HepG2 (cell line): ENCODE results near the gene MYEOV. TPM values are rescaled to one million over a fixed set of nuclear protein-coding genes. Genes with fewer than 3 reads are reported as not detected.

Experiments
- PRDM4 ChIP-seq: sonication (generic); formaldehyde crosslinking; IDR thresholded peaks from 2 replicates; pipeline ENCODE4 v1.9.0; 2021; ENCODE audit warnings: missing genetic modification reagents, borderline replicate concordance
- SIN3A ChIP-seq: IDR thresholded peaks from 2 replicates; pipeline ENCODE4 v1.6.1; 2011; ENCODE audit warnings: low read depth, mild to moderate bottlenecking, control low read depth, low read length, borderline replicate concordance
- ZNF382 ChIP-seq: sonication (generic); formaldehyde crosslinking; IDR thresholded peaks from 2 replicates; pipeline ENCODE4 v1.5.0; 2020; ENCODE audit warnings: missing genetic modification reagents, mild to moderate bottlenecking, borderline replicate concordance
- polyA plus RNA-seq, 8 experiments: library from polyadenylated mRNA; depleted of rRNA in 3 of 8; stranded (reverse) in 7 of 8; unstranded in 1 of 8; fragments of >200 nt; fragmentation: Illumina TruSeq in 4 of 8; extraction: Trizol in 4 of 8; gene quantifications; 2 replicates each; pipeline versions ENCODE4 v1.2.1 to v1.2.3, GENCODE V29; 2011 to 2016; ENCODE audit warnings: low read depth in 4 of 8, missing spikeins in 1 of 8, mixed read lengths in 1 of 8; ENCODE audit not compliant: insufficient read depth in 1 of 8
- total RNA-seq, 5 experiments: library from RNA; depleted of rRNA; stranded (reverse); fragments of >200 nt; fragmentation: Illumina TruSeq; extraction: Trizol; gene quantifications; 2 replicates each; pipeline ENCODE4 v1.2.3, GENCODE V29; 2016; ENCODE audit warnings: low read depth in 1 of 5
- TF ChIP-seq, protein P1 (sequence below): sonication (generic); formaldehyde crosslinking; IDR thresholded peaks from 2 replicates; pipeline ENCODE4 v1.4.0; 2020; ENCODE audit warnings: low read depth, missing genetic modification reagents

Gene MYEOV
- total and polyA plus RNA-seq, 2 of the 13 experiments (the other 11 are each of a cell fraction or from before 2014, with no cell fraction given), result 0.33 to 1.8 TPM

- TF ChIP-seq PRDM4 (CRISPR knock-in tag) (no peak), ZNF382 (CRISPR knock-in tag) (no peak), SIN3A (no peak)
- TF ChIP-seq, protein P1, sequence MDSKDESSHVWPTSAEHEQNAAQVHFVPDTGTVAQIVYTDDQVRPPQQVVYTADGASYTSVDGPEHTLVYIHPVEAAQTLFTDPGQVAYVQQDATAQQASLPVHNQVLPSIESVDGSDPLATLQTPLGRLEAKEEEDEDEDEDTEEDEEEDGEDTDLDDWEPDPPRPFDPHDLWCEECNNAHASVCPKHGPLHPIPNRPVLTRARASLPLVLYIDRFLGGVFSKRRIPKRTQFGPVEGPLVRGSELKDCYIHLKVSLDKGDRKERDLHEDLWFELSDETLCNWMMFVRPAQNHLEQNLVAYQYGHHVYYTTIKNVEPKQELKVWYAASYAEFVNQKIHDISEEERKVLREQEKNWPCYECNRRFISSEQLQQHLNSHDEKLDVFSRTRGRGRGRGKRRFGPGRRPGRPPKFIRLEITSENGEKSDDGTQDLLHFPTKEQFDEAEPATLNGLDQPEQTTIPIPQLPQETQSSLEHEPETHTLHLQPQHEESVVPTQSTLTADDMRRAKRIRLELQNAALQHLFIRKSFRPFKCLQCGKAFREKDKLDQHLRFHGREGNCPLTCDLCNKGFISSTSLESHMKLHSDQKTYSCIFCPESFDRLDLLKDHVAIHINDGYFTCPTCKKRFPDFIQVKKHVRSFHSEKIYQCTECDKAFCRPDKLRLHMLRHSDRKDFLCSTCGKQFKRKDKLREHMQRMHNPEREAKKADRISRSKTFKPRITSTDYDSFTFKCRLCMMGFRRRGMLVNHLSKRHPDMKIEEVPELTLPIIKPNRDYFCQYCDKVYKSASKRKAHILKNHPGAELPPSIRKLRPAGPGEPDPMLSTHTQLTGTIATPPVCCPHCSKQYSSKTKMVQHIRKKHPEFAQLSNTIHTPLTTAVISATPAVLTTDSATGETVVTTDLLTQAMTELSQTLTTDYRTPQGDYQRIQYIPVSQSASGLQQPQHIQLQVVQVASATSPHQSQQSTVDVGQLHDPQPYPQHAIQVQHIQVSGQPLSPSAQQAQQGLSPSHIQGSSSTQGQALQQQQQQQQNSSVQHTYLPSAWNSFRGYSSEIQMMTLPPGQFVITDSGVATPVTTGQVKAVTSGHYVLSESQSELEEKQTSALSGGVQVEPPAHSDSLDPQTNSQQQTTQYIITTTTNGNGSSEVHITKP (CRISPR knock-in tag), result no peak
Measured at GRCh38 chr11:69312453-69313404, 18.8 kb downstream of the MYEOV start (continued).
